Ectodermal cell (in vitro differentiated cells): ENCODE data around the gene ZBTB47.

Experiments used
- H3K27ac ChIP-seq: 2 replicates; pipeline ENCODE4 v1.7.0; 2013; ENCODE audit warnings: mild to moderate bottlenecking, low read depth, low read length; ENCODE audit not compliant: insufficient read depth, poor library complexity, severe bottlenecking
- H3K27me3 ChIP-seq: 2 replicates; pipeline ENCODE4 v1.7.0; 2013; ENCODE audit warnings: mild to moderate bottlenecking, low read length; ENCODE audit not compliant: insufficient read depth, control insufficient read depth, poor library complexity, severe bottlenecking
- H3K36me3 ChIP-seq: one replicate; pipeline ENCODE4 v1.7.0; 2013; ENCODE audit warnings: low read length; ENCODE audit not compliant: control insufficient read depth, insufficient read depth
- H3K4me1 ChIP-seq: one replicate; pipeline ENCODE4 v1.7.0; 2013; ENCODE audit warnings: low read length; ENCODE audit not compliant: control insufficient read depth, insufficient read depth
- H3K4me3 ChIP-seq: 2 replicates; pipeline ENCODE4 v1.7.0; 2013; ENCODE audit warnings: low read depth, low read length, control low read depth; ENCODE audit not compliant: insufficient read depth
- H3K9me3 ChIP-seq: 2 replicates; pipeline ENCODE4 v1.7.0; 2013; ENCODE audit warnings: mild to moderate bottlenecking, low read length, moderate library complexity; ENCODE audit not compliant: control insufficient read depth
- whole genome bisulfite sequencing, 2 experiments: methylation state at CpG; one replicate each; pipeline ENCODE4 v1.1.7; 2013; ENCODE audit warnings: missing lambda C conversion rate in 2 of 2; 5-methylcytosine and 5-hydroxymethylcytosine counted together

The ZBTB47 gene

DNA sequence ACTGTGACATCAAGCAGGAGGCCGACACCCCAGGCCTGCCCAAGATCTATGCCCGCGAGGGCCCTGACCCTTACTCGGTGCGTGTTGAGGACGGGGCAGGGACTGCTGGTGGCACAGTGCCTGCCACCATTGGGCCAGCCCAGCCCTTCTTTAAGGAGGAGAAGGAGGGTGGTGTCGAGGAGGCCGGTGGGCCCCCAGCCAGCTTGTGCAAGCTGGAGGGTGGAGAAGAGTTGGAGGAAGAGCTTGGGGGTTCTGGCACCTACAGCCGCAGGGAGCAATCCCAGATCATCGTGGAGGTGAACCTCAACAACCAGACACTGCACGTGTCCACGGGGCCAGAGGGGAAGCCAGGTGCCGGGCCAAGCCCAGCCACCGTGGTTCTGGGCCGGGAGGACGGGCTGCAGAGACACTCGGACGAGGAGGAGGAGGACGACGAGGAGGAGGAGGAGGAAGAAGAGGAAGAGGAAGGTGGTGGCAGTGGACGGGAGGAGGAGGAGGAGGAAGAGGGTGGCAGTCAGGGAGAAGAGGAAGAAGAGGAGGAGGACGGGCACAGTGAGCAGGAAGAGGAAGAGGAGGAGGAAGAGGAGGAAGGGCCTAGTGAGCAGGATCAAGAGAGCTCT is 5.4 kb downstream of the ZBTB47 start:
- no peaks in the 10 kb centered on the region for H3K9me3 ChIP-seq
- peaks cover 12% of the 10 kb centered on the region for H3K4me1 ChIP-seq
- H3K27me3 ChIP-seq: no peaks in the 10 kb centered on the region
- 95 to 96% methylated on average over 22 of the region's 22 CpGs for WGBS, 2 experiments
- H3K36me3 ChIP-seq: no peaks in the 10 kb centered on the region
- H3K27ac ChIP-seq: no peak overlapping the region
- H3K4me3 ChIP-seq: no peak overlapping the region

DNA sequence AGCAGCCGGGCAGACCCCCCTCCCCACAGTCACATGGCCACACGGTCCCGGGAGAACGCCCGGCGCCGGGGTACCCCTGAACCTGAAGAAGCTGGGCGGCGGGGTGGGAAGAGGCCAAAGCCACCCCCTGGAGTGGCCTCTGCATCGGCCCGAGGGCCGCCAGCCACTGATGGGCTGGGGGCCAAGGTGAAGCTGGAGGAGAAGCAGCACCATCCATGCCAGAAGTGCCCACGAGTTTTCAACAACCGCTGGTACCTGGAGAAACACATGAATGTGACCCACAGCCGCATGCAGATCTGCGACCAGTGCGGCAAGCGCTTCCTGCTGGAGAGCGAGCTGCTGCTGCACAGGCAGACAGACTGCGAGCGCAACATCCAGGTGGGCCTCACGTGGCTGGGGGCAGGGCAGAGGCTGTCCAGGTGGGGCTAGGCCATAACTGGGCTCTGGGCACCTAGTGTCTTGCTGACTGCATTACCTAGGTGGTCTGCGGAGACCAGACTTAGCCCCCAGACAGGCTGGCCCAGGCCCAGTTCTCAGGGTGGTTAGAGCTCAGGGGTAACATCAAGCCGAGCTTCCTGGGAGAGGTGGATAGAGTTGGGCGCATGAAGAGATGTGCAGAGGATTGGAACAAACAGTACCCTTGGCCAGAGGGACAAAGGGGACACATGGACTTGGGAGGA is 6.1 kb downstream of the ZBTB47 start:
- Histone ChIP-seq H3K27me3 (no peaks in the 10 kb centered on the region), H3K9me3 (no peaks in the 10 kb centered on the region), H3K4me3 (no peak overlapping the region), H3K4me1 (peaks cover 11% of the 10 kb centered on the region), H3K36me3 (no peaks in the 10 kb centered on the region), H3K27ac (no peak overlapping the region)
- whole genome bisulfite sequencing, 2 experiments: 93% methylated on average over 25 of the region's 25 CpGs

GRCh38 chr3:42660131-42660715 is 6.7 kb downstream of the ZBTB47 start:
- WGBS, 2 experiments: 89 to 91% methylated on average over 6 of the region's 6 CpGs
- no peaks in the 10 kb centered on the region for H3K36me3 ChIP-seq
- no peak overlapping the region for H3K27ac ChIP-seq
- no peaks in the 10 kb centered on the region for H3K9me3 ChIP-seq
- peaks cover 7% of the 10 kb centered on the region for H3K4me1 ChIP-seq
- H3K27me3 ChIP-seq: no peaks in the 10 kb centered on the region
- H3K4me3 ChIP-seq: no peak overlapping the region

- Histone ChIP-seq H3K9me3 (no peaks in the 10 kb centered on the region), H3K36me3 (no peaks in the 10 kb centered on the region), H3K4me3 (no peak overlapping the region), H3K27me3 (no peaks in the 10 kb centered on the region), H3K27ac (no peak overlapping the region), H3K4me1 (no peaks in the 10 kb centered on the region)
- 76 to 77% methylated on average over 4 of the region's 4 CpGs for WGBS, 2 experiments
Measured at GRCh38 chr3:42660898-42661297, 7.4 kb downstream of the ZBTB47 start.

- no peaks in the 10 kb centered on the region for H3K4me1 ChIP-seq
- no peaks in the 10 kb centered on the region for H3K36me3 ChIP-seq
- 97 to 99% methylated on average over 5 of the region's 5 CpGs for WGBS, 2 experiments
- no peak overlapping the region for H3K27ac ChIP-seq
- H3K4me3 ChIP-seq: no peak overlapping the region
- H3K9me3 ChIP-seq: no peaks in the 10 kb centered on the region
- no peaks in the 10 kb centered on the region for H3K27me3 ChIP-seq
Measured at GRCh38 chr3:42661593-42662022, 8.1 kb downstream of the ZBTB47 start.

DNA sequence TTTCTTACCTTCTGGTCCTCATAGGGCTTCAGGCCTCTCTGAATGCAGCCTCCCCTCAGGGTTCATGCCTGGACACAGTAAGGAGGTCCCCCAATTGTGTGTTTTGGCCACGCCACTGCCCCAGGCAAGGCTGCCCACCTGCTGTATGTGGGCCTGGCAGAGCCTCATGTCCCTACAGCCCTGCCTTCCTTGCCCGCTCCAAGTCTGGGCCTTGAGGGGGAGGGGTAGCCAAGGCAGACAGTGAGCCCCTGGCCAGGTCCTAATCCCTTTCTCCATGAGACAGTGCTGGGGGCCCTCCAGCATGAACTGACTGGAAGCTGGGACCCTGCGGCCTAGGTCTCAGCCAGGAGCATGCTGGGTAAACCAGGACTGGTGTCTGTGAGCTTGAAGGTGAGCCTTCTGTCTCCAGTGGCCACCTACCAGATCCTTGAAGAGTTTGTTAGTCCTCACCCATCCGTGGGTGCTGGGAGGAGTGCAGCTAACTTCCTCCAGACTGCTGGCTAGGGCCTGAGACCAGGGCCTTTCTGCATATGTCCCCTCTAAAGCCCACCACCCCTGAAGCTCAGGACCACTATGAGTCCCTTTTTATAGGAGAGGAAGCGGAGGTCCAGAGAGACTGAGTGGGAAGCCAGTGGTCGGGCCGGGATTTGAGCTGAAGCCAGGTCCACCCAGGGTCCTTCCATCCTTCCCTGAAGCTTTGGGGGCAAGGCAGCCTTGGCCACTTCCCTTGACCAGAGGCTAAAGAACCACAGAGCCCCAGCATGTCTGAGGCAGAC is 8.7 kb downstream of the ZBTB47 start:
- Histone ChIP-seq H3K4me1 (no peaks in the 10 kb centered on the region), H3K9me3 (no peaks in the 10 kb centered on the region), H3K27ac (no peak overlapping the region), H3K36me3 (no peaks in the 10 kb centered on the region), H3K4me3 (no peak overlapping the region), H3K27me3 (no peaks in the 10 kb centered on the region)
- 93 to 97% methylated on average over 7 of the region's 7 CpGs for WGBS, 2 experiments

GRCh38 chr3:42662813-42663535 is 9.5 kb downstream of the ZBTB47 start:
- H3K27me3 ChIP-seq: no peaks in the 10 kb centered on the region
- H3K36me3 ChIP-seq: no peaks in the 10 kb centered on the region
- no peaks in the 10 kb centered on the region for H3K4me1 ChIP-seq
- H3K27ac ChIP-seq: no peak overlapping the region
- H3K4me3 ChIP-seq: no peak overlapping the region
- no peaks in the 10 kb centered on the region for H3K9me3 ChIP-seq
- WGBS, 2 experiments: 88 to 92% methylated on average over 12 of the region's 12 CpGs

DNA sequence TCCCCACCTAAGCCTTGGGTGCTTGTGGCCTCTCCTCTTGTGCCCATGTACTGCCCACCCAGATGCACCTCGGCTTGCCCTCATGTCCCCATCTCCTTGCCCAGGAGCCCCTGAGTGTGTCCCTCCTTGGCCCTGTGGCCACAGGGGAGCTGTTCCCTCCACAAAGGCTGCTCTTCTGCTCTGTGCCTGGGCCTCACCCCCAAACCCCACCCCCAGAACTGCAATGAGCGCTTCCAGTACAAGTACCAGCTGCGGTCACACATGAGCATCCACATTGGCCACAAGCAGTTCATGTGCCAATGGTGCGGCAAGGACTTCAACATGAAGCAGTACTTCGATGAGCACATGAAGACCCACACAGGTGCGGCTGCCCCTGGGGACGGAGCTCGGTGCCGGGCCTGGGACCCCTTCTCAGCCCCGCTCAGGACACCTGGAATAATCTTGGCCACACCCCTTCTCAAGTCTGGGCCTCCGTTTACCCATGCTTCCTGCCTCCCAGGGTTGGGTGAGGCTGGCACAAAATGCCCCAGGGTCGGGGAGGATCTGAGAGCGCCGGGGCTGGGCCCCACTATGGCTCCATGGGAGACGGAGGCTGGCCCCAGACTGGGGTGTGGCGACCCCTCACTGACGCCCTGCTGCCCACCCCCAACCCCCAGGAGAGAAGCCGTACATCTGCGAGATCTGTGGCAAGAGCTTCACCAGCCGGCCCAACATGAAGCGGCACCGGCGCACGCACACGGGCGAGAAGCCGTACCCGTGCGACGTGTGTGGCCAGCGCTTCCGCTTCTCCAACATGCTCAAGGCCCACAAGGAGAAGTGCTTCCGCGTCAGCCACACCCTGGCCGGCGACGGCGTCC is 10.3 kb downstream of the ZBTB47 start:
- H3K27me3 ChIP-seq: no peaks in the 10 kb centered on the region
- H3K4me3 ChIP-seq: no peak overlapping the region
- no peaks in the 10 kb centered on the region for H3K36me3 ChIP-seq
- WGBS, 2 experiments: 93 to 96% methylated on average over 38 of the region's 38 CpGs
- no peaks in the 10 kb centered on the region for H3K4me1 ChIP-seq
- H3K27ac ChIP-seq: no peak overlapping the region
- no peaks in the 10 kb centered on the region for H3K9me3 ChIP-seq

GRCh38 chr3:42664438-42664803 is 10.9 kb downstream of the ZBTB47 start:
- H3K27me3 ChIP-seq: no peaks in the 10 kb centered on the region
- WGBS, 2 experiments: 92 to 93% methylated on average over 19 of the region's 19 CpGs
- H3K9me3 ChIP-seq: no peaks in the 10 kb centered on the region
- no peaks in the 10 kb centered on the region for H3K4me1 ChIP-seq
- no peaks in the 10 kb centered on the region for H3K36me3 ChIP-seq
- H3K4me3 ChIP-seq: no peak overlapping the region
- H3K27ac ChIP-seq: no peak overlapping the region
